ENCODE results near the gene REP15. TPM values are rescaled to one million over a fixed set of nuclear protein-coding genes. Genes with fewer than 3 reads are reported as not detected.

REP15 gene
- total and polyA plus RNA-seq, 2 experiments from 2014 or later = 0.38 to 0.89 TPM

- no peak overlapping the region for H2AFZ ChIP-seq
- H3K4me3 Mint-ChIP-seq = no peak overlapping the region
- DNase-seq (ENCODE audit: low spot score) (no peak), ATAC-seq (no peak)
- no peaks in the 10 kb centered on the region for H3F3A ChIP-seq (replicated peaks; ENCODE audit: low read depth)
- no peak overlapping the region for H3K4me2 ChIP-seq
- no peaks in the 10 kb centered on the region for H3K9me3 Mint-ChIP-seq
- no peaks in the 10 kb centered on the region for H3K4me1 ChIP-seq (ENCODE audit: insufficient read depth)
- H3K36me3 ChIP-seq (ENCODE audit: insufficient read depth) = peaks cover 10% of the 10 kb centered on the region; the same call in 1 of the 2 replicates
- no peaks in the 10 kb centered on the region for H3K4me1 Mint-ChIP-seq
- no peak overlapping the region for H3K4me3 ChIP-seq
- H3K27ac Mint-ChIP-seq = no peak overlapping the region
- no peak overlapping the region for H3K27ac ChIP-seq (ENCODE audit: low read depth)
- H3K36me3 Mint-ChIP-seq (ENCODE audit: low read depth) = peaks cover 10% of the 10 kb centered on the region; the same call in 2 of the 3 replicates
- no peaks in the 10 kb centered on the region for H3K9me2 ChIP-seq (ENCODE audit: insufficient read depth)
- H3K79me2 ChIP-seq (replicated peaks; ENCODE audit: insufficient read depth) = no peaks in the 10 kb centered on the region
- no peaks in the 10 kb centered on the region for H3K27me3 ChIP-seq (ENCODE audit: insufficient read depth)
- no peaks in the 10 kb centered on the region; the same call in 1 of the 2 replicates for H4K20me1 ChIP-seq (replicated peaks; ENCODE audit: insufficient read depth)
- TF ChIP-seq NANOG (IDR thresholded peaks at IDR 0.05; ENCODE audit: borderline replicate concordance) = no peak
- no peak for TF ChIP-seq EZH2phosphoT487 (IDR thresholded peaks at IDR 0.05; ENCODE audit: unreplicated experiment)
- TF ChIP-seq ETS1 (IDR thresholded peaks at IDR 0.05) = no peak
- no peaks in the 10 kb centered on the region for H3K27me3 Mint-ChIP-seq (ENCODE audit: insufficient read depth, low read depth, poor library complexity)
Observed at GRCh38 chr12:27682534-27682933, 13.7 kb upstream of the REP15 start.

- Histone ChIP-seq H2AFZ (no peak overlapping the region), H3K27me3 (ENCODE audit: insufficient read depth) (no peaks in the 10 kb centered on the region), H3F3A (replicated peaks; ENCODE audit: low read depth) (no peaks in the 10 kb centered on the region), H3K4me3 (no peak overlapping the region), H3K27ac (ENCODE audit: low read depth) (no peak overlapping the region), H3K4me1 (ENCODE audit: insufficient read depth) (no peaks in the 10 kb centered on the region), H3K9me2 (ENCODE audit: insufficient read depth) (no peaks in the 10 kb centered on the region), H4K20me1 (replicated peaks; ENCODE audit: insufficient read depth) (no peaks in the 10 kb centered on the region; the same call in 1 of the 2 replicates), H3K79me2 (replicated peaks; ENCODE audit: insufficient read depth) (no peaks in the 10 kb centered on the region), H3K36me3 (ENCODE audit: insufficient read depth) (peaks cover 17% of the 10 kb centered on the region), H3K4me2 (no peak overlapping the region)
- no peak overlapping the region for H3K27ac Mint-ChIP-seq
- no peaks in the 10 kb centered on the region for H3K4me1 Mint-ChIP-seq
- peaks cover 17% of the 10 kb centered on the region for H3K36me3 Mint-ChIP-seq (ENCODE audit: low read depth)
- H3K4me3 Mint-ChIP-seq = no peak overlapping the region
- ATAC-seq = no peak
- H3K27me3 Mint-ChIP-seq (ENCODE audit: insufficient read depth, low read depth, poor library complexity) = no peaks in the 10 kb centered on the region
- H3K9me3 Mint-ChIP-seq = no peaks in the 10 kb centered on the region
- no peak for DNase-seq (ENCODE audit: low spot score)
- TF ChIP-seq CREB1 (CRISPR knock-in tag; IDR thresholded peaks at IDR 0.05; ENCODE audit: low read depth) = no peak
- no peak for TF ChIP-seq ZNF114 (CRISPR knock-in tag; IDR thresholded peaks at IDR 0.05)
- TF ChIP-seq REST (IDR thresholded peaks at IDR 0.05; ENCODE audit: unreplicated experiment) = no peak
- no peak for TF ChIP-seq EZH2phosphoT487 (IDR thresholded peaks at IDR 0.05; ENCODE audit: unreplicated experiment)
- TF ChIP-seq NANOG (IDR thresholded peaks at IDR 0.05; ENCODE audit: borderline replicate concordance) = no peak
- TF ChIP-seq ZNF331 (CRISPR knock-in tag; IDR thresholded peaks at IDR 0.05; ENCODE audit: low read depth) = no peak
- no peak for TF ChIP-seq STAT1 (IDR thresholded peaks at IDR 0.05; ENCODE audit: unreplicated experiment)
- TF ChIP-seq CTCF (conservative IDR thresholded peaks at IDR 0.05; ENCODE audit: low read depth in 2 of 2) = no peak
- TF ChIP-seq ETS1 (IDR thresholded peaks at IDR 0.05) = no peak
- TF ChIP-seq JUNB (IDR thresholded peaks at IDR 0.05; ENCODE audit: unreplicated experiment) = no peak
Observed at GRCh38 chr12:27685274-27685673, 11.0 kb upstream of the REP15 start.

Data from GM23338 (cell line).